Measurements from ENCODE around the gene GTF2H2C.
"Not testable (repeated sequence)": the region's sequence is repeated elsewhere in the genome, so short reads cannot be mapped to it uniquely, and the experiment has no call there.

GTF2H2C gene

DNA sequence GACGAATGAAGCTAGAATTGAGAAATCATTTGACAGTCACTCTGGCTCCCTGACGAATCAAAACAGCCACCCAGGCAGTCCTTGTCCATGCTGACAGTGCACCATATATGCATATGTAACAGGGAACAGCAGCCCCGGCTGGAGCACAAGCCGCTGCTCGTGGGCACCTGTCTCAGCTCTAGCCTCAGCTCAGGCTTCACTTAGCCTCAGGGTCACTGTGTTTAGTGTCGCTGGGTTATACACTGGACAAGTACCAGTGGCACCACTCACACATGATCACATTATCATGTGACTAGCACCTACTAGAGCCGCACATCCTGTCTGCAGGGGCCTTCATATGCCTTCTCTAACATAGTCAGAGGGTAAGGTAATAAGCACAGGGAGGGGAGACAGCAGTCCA is 54.9 kb downstream of the GTF2H2C start:
- DNase-seq (ENCODE audit: insufficient read length); FAIRE-seq: not testable (repeated sequence)

DNA sequence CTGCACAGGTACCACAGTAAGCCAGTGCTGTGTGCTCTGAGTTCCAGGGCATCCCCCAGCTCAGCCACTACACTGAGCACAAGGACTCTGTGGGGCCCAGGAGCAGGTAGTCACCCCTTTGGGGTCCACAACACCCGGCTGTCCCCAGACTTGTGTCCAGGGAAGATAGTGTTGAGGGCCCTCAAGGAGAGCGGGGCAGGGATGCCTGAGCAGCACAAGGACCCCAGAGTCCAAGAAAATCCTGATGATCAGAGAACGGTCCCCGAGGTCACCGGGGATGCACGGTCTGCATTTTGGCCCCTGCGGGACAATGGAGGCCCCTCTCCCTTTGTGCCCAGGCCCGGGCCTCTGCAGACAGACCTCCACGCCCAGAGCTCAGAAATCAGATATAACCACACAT is 71.9 kb downstream of the GTF2H2C start:
- not testable (repeated sequence) for FAIRE-seq; DNase-seq (ENCODE audit: insufficient read length)
